Stomach (tissue), 4 donors: ENCODE results near the gene TTC4.

Experiments
- CTCF ChIP-seq, 7 experiments: fragments of 450-650 bp in 4 of 7; fragments of 200-600 bp in 3 of 7; sonication (generic) in 3 of 7; IDR thresholded peaks; one replicate each; pipeline ENCODE4 v1.5.1; 2016 to 2019; ENCODE audit warnings: antibody characterized with exemption in 7 of 7, control low read depth in 2 of 7, mild to moderate bottlenecking in 1 of 7
- POLR2A ChIP-seq, 4 donors: fragments of 450-650 bp; IDR thresholded peaks; one replicate each; pipeline ENCODE4 v1.6.1; 2016; ENCODE audit warnings: antibody characterized with exemption in 4 of 4, control low read depth in 2 of 4, mild to moderate bottlenecking in 1 of 4, moderate library complexity in 1 of 4
- POLR2AphosphoS5 ChIP-seq, 3 donors: sonication (generic); formaldehyde crosslinking; IDR thresholded peaks; one replicate each; pipeline ENCODE4 v1.6.1; 2016; ENCODE audit warnings: antibody characterized with exemption in 3 of 3

GRCh38 chr1:54705153-54705552, 10.5 kb upstream of the TTC4 start:
- TF ChIP-seq CTCF (IDR thresholded peaks at IDR 0.05) = no peak
- no peak for TF ChIP-seq POLR2A (IDR thresholded peaks at IDR 0.05)
- no peak for TF ChIP-seq POLR2AphosphoS5 (IDR thresholded peaks at IDR 0.05)
